D721Med (cell line): ENCODE measurements around the gene TMEM97.
"Not testable (repeated sequence)": the region's sequence is repeated elsewhere in the genome, so short reads cannot be mapped to it uniquely, and the experiment has no call there.

Source experiments
- DNase-seq: peaks from one replicate; pipeline ENCODE4 v3.0.0; 2011; ENCODE audit warnings: low spot score; ENCODE audit not compliant: insufficient read length
- FAIRE-seq: peaks from 2 replicates; lab custom pipeline; 2011; peaks lifted over from hg19 to GRCh38; lab: Jason Lieb, UNC
- TF ChIP-seq, protein P1 (sequence below): IDR thresholded peaks from 2 replicates; pipeline ENCODE4 v1.5.1; 2012; ENCODE audit warnings: mild to moderate bottlenecking, control low read depth; ENCODE audit not compliant: insufficient read depth; ENCODE audit errors: missing control alignments

TMEM97 gene

DNA sequence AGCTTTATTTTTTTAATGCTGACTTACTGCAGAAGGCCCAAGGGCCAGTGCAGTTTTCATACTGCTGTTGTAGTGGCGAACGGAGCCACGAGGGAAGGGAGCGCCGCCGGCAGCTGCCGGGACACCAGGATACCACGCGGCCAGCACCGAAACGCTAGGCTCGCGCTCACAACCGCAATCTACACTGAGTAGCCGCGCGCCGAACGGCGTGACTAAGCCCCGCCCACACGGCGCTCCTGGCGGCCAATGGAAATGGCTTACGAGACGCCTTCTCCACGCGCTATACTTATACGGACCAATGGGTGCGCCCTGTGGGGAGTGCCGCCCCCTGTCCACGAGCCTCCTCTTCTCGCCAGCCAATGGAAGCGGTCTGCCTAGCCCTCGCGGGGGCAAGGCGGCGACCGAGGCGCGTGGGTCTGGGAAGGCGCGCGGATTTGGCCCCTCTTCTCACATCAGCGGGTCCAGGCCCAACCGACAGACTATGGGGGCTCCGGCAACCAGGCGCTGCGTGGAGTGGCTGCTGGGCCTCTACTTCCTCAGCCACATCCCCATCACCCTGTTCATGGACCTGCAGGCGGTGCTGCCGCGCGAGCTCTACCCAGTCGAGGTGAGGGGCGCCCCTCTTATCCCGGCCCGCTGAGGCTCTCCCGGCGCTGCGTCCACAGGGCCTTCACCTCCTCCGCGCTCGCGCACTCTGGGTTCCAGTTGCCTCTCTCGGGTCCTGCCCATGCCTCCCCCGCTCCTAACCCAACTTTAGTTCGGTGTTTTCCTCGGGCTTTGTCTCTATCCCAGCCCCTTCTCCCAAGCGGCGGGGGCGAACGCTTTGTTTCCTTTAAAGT, at the start of gene TMEM97:
TSS of gene TMEM97 (plus strand) at position 442 of the 839 bp plus-strand sequence. CDS start at position 482, 40 bp downstream.
- no peak for FAIRE-seq
- TF ChIP-seq, protein P1, sequence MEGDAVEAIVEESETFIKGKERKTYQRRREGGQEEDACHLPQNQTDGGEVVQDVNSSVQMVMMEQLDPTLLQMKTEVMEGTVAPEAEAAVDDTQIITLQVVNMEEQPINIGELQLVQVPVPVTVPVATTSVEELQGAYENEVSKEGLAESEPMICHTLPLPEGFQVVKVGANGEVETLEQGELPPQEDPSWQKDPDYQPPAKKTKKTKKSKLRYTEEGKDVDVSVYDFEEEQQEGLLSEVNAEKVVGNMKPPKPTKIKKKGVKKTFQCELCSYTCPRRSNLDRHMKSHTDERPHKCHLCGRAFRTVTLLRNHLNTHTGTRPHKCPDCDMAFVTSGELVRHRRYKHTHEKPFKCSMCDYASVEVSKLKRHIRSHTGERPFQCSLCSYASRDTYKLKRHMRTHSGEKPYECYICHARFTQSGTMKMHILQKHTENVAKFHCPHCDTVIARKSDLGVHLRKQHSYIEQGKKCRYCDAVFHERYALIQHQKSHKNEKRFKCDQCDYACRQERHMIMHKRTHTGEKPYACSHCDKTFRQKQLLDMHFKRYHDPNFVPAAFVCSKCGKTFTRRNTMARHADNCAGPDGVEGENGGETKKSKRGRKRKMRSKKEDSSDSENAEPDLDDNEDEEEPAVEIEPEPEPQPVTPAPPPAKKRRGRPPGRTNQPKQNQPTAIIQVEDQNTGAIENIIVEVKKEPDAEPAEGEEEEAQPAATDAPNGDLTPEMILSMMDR, result no peak
- peak; percentile 85 for DNase-seq

DNA sequence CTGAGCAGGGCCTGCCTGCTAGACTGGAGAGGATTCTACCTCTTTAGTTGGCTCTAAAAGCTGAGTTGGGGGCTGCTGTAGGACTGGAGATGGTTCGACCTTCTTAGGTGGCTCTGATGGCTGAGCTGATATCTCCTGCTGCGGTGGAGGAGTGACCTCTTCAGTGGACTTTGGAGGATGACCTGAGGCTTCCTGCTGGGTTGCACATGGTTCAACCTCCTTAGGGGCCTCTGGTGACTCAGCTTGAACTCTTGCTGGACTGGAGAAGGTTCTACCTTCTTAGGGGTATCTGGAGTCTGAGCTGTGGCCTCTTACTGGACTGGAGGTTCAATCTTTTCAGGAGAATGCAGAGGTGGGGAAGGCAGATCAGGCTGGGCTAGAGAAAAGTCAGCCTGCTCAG, 48.9 kb upstream of the TMEM97 start:
- FAIRE-seq (no peak), DNase-seq (no peak)
- TF ChIP-seq, protein P1, result no peak

DNA sequence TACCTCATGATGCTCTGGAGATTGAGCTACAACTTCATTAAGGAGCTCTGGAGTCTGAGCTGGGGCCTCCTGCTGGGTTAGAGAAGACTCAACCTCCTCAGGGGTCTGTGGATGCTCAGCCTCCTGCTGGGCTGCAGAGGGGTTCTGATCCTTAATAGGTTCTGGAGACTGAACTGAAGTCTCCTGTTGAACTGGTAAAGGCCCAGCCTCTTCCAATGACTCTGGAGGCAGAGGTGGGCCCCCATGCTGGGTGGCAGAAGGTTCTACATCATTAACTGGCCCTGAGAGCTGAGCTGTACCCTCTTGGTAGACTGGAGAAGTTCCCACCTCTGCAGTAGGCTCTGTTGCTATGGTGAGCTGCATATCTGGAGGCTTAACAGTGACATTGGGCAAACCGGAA, 48.1 kb upstream of the TMEM97 start:
- TF ChIP-seq, protein P1, result no peak
- FAIRE-seq (no peak), DNase-seq (no peak)

DNA sequence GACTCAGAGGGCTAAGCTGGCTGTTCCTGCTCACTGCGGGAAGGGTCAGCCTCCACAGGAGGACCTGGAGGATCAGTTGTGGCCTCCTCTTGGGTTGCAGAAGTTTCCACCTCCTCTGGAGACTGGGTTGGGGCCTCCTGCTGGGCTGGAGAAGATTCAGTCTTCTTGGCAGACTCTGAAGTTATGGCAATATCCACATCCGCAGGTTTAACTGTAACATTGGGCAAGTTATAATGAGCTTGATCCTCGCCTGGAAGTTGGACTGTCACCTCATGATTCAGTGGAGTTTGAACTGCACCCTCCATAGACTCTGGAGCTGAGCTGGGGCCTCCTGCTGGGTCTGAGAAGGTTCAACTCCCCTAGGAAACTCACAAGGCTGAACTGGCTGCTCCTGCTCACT, 47.6 kb upstream of the TMEM97 start:
- TF ChIP-seq, protein P1, result no peak
- FAIRE-seq (no peak), DNase-seq (no peak)

DNA sequence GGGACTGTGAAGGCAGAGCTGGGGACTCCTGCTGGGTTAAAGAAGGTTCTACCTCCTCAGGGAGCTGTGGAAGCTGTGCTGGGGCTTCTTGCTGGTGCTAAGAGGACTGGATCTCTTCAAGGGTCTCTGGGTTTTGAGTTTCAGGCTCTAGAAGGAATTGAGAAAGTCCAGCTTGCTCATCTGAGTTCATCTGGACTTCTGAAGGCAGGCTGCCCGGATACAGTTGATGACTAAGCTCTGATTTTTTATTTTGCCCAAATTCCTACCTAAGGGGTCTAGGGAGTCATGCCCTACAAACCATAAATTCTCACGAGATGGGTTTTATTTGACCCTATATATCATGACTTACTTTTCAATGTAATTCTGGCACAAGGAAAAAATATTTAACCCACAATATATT, 46.8 kb upstream of the TMEM97 start:
- FAIRE-seq (no peak), DNase-seq (no peak)
- TF ChIP-seq, protein P1, result no peak

DNA sequence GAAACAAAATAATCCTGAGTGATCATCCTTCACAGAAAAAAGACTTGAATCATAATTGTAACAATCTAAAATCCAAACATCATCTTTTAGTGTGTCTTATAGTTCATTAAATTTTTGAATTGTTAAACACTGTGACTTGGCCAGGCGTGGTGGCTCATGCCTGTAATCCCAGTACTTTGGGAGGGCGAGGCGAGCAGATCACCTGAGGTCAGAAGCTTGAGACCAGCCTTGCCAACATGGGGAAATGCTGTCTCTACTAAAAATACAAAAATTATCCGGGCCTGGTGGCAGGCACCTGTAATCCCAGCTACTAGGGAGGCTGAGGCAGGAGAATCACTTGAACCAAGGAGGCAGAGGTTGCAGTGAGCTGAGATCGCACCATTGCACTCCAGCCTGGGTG, 45.7 kb upstream of the TMEM97 start:
- FAIRE-seq, result not testable (repeated sequence)

DNA sequence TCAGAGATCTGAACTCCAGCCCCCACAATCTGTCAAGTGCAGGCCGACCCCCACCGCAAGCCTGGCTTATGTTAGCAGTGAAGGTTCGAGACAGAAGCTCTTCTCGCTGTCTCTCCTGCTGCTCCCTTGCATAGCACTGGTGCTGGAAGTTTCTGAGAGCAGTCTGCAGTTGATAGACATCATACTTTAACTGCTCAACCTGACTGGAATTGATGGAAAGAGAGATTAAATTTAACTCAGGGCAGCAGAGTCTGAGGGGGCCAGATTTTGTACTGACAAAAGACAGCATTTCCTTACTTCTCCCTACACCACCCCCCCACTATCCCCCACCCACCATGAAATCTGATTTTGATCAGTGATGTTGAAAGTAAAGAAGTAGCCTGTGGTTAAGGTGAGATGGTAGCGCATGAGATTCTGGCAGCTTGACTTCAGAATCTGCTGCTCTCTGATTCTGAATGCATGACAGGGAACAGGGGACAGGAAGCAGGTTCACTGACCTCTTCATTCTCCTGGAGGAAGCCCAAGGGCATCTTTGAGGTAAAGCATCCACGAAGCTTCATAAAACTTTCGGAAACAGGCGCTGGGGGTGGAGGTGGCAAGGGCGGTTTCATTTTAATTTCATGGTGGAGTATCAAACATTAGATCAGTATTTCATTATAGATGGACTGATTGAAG, 44.3 kb upstream of the TMEM97 start:
- DNase-seq (no peak), FAIRE-seq (no peak)

More for the DNA sequence above, 45.7 kb upstream of the TMEM97 start:
- not testable (repeated sequence) for DNase-seq

More for the DNA sequence above, 44.3 kb upstream of the TMEM97 start:
- TF ChIP-seq, protein P1, result no peak
